ENCODE data around the gene GAREM1.

GAREM1 gene

GRCh38 chr18:32213693-32214092, 257.0 kb downstream of the GAREM1 start:
- H3K36me3 ChIP-seq (ENCODE audit: control insufficient read depth, insufficient read depth, low read length, severe bottlenecking), result no peaks in the 10 kb centered on the region
- H3K4me3 ChIP-seq (ENCODE audit: low read length), result no peak overlapping the region
- no peak for DNase-seq (ENCODE audit: low read depth)
- H3K4me1 ChIP-seq (ENCODE audit: control insufficient read depth, insufficient read depth, low read length), result no peaks in the 10 kb centered on the region
- H3K27me3 ChIP-seq (replicated peaks; ENCODE audit: control insufficient read depth, insufficient read depth, low read length), result no peaks in the 10 kb centered on the region
- H3K9me3 ChIP-seq (ENCODE audit: control insufficient read depth, low read length), result no peaks in the 10 kb centered on the region
- no peak overlapping the region for H3K9ac ChIP-seq (ENCODE audit: low read length)

Measured in adipocyte (in vitro differentiated cells).